Smooth muscle cell (in vitro differentiated cells): ENCODE results near the gene SPSB4. TPM values are rescaled to one million over a fixed set of nuclear protein-coding genes. Genes with fewer than 3 reads are reported as not detected.
A peak's percentile ranks its signal among the peaks of the same experiment; 100 is the strongest.
"Not testable (repeated sequence)": the region's sequence is repeated elsewhere in the genome, so short reads cannot be mapped to it uniquely, and the experiment has no call there.

Experiments used
- DNase-seq: peaks from one replicate; lab custom pipeline; 2025; ENCODE audit not compliant: unreplicated experiment; lab: John Stamatoyannopoulos, UW
- H2AFZ ChIP-seq: fragments of 200-600 bp; sonication (generic); 2 replicates; pipeline ENCODE4 v1.6.0; 2016; ENCODE audit warnings: antibody characterized with exemption, low read depth, mild to moderate bottlenecking
- H3F3A ChIP-seq: fragments of 200-600 bp; sonication (generic); 2 replicates; pipeline ENCODE4 v1.6.0; 2017; ENCODE audit warnings: antibody characterized with exemption, low read depth
- H3K27ac ChIP-seq: fragments of 200-600 bp; sonication (generic); 2 replicates; pipeline ENCODE4 v1.5.1; 2016; ENCODE audit warnings: low read depth, mild to moderate bottlenecking
- H3K27me3 ChIP-seq: fragments of 200-600 bp; sonication (generic); 2 replicates; pipeline ENCODE4 v1.6.1; 2016; ENCODE audit warnings: low read depth, mild to moderate bottlenecking
- H3K36me3 ChIP-seq: fragments of 200-600 bp; sonication (generic); 2 replicates; pipeline ENCODE4 v1.5.1; 2016; ENCODE audit warnings: low read depth
- H3K4me1 ChIP-seq: fragments of 200-600 bp; sonication (generic); 2 replicates; pipeline ENCODE4 v1.5.1; 2016; ENCODE audit warnings: low read depth
- H3K4me2 ChIP-seq: fragments of 200-600 bp; sonication (generic); 2 replicates; pipeline ENCODE4 v1.6.0; 2016; ENCODE audit warnings: mild to moderate bottlenecking
- H3K4me3 ChIP-seq: fragments of 200-600 bp; sonication (generic); 2 replicates; pipeline ENCODE4 v1.5.1; 2016; ENCODE audit warnings: mild to moderate bottlenecking
- H3K79me2 ChIP-seq: fragments of 200-600 bp; sonication (generic); 2 replicates; pipeline ENCODE4 v1.6.0; 2016; ENCODE audit warnings: low read depth, mild to moderate bottlenecking
- H3K9ac ChIP-seq: fragments of 200-600 bp; sonication (generic); 2 replicates; pipeline ENCODE4 v1.6.0; 2016; ENCODE audit warnings: low read depth
- H3K9me3 ChIP-seq: fragments of 200-600 bp; sonication (generic); replicated peaks from 2 replicates; pipeline ENCODE4 v1.5.1; 2016; ENCODE audit warnings: low read depth
- H4K20me1 ChIP-seq: fragments of 200-600 bp; sonication (generic); 2 replicates; pipeline ENCODE4 v1.6.0; 2016; ENCODE audit warnings: low read depth
- WGBS: methylation state at CpG from one replicate; pipeline ENCODE4 v1.1.7; 2016; ENCODE audit warnings: low lambda C conversion rate; 5-methylcytosine and 5-hydroxymethylcytosine counted together
- polyA plus RNA-seq: library from polyadenylated mRNA; unstranded; fragments of >200 nt; fragmentation: Nextera tagmentation; extraction: Ambion mirVana; gene quantifications from 2 replicates; pipeline ENCODE4 v1.2.1, GENCODE V29; 2016
- total RNA-seq: library from RNA; depleted of rRNA; stranded (reverse); fragments of >200 nt; gene quantifications from 2 replicates; pipeline ENCODE4 v1.2.3, GENCODE V29; 2014
- TF ChIP-seq, protein P1 (sequence below): fragments of 200-600 bp; sonication (generic); IDR thresholded peaks from 2 replicates; pipeline ENCODE4 v1.5.1; 2017; ENCODE audit warnings: borderline replicate concordance, mild to moderate bottlenecking, antibody characterized with exemption; ENCODE audit not compliant: insufficient read depth, poor library complexity, severe bottlenecking

Gene SPSB4
- total and polyA plus RNA-seq, 2 experiments from 2014 or later, result 1.8 to 3.9 TPM

- H3K27ac ChIP-seq, result no peak overlapping the region
- WGBS, result 18% methylated on average over 13 of the region's 13 CpGs
- TF ChIP-seq, protein P1, sequence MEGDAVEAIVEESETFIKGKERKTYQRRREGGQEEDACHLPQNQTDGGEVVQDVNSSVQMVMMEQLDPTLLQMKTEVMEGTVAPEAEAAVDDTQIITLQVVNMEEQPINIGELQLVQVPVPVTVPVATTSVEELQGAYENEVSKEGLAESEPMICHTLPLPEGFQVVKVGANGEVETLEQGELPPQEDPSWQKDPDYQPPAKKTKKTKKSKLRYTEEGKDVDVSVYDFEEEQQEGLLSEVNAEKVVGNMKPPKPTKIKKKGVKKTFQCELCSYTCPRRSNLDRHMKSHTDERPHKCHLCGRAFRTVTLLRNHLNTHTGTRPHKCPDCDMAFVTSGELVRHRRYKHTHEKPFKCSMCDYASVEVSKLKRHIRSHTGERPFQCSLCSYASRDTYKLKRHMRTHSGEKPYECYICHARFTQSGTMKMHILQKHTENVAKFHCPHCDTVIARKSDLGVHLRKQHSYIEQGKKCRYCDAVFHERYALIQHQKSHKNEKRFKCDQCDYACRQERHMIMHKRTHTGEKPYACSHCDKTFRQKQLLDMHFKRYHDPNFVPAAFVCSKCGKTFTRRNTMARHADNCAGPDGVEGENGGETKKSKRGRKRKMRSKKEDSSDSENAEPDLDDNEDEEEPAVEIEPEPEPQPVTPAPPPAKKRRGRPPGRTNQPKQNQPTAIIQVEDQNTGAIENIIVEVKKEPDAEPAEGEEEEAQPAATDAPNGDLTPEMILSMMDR, result peak; percentile 83
- H3K4me3 ChIP-seq, result no peak overlapping the region
- H3K4me1 ChIP-seq, result no peaks in the 10 kb centered on the region
- H3K4me2 ChIP-seq, result no peak overlapping the region
- peak; percentile 43 for DNase-seq
- no peaks in the 10 kb centered on the region for H3F3A ChIP-seq
- no peaks in the 10 kb centered on the region for H3K9me3 ChIP-seq
- H3K36me3 ChIP-seq, result no peaks in the 10 kb centered on the region
- H3K27me3 ChIP-seq, result no peaks in the 10 kb centered on the region
- H2AFZ ChIP-seq, result no peak overlapping the region
- H3K79me2 ChIP-seq, result no peaks in the 10 kb centered on the region
- no peak overlapping the region for H3K9ac ChIP-seq
- no peaks in the 10 kb centered on the region for H4K20me1 ChIP-seq
These were observed 39.7 kb upstream of the SPSB4 start for GRCh38 chr3:141011232-141011996.

DNA sequence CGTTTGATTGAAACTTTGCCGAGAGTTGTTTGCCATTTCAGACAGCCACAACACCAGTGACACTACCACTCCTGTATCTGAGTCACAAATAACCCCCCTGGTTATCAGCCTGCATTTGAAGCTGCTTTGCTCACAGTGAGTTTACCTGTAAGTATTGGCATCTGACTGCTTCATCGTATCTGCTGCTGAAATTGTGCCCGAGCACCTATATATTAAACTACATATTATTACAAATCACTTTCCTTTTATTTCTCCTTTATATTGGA lies 39.2 kb upstream of the SPSB4 start:
- no peak overlapping the region for H3K27ac ChIP-seq
- H4K20me1 ChIP-seq, result no peaks in the 10 kb centered on the region
- no peaks in the 10 kb centered on the region for H3K36me3 ChIP-seq
- H2AFZ ChIP-seq, result no peak overlapping the region
- no peak for DNase-seq
- TF ChIP-seq, protein P1, result no peak
- no peaks in the 10 kb centered on the region for H3K4me1 ChIP-seq
- H3K27me3 ChIP-seq, result no peaks in the 10 kb centered on the region
- no peak overlapping the region for H3K4me2 ChIP-seq
- 73% methylated on average over 4 of the region's 4 CpGs for WGBS
- H3K79me2 ChIP-seq, result no peaks in the 10 kb centered on the region
- no peak overlapping the region for H3K9ac ChIP-seq
- H3K9me3 ChIP-seq, result no peaks in the 10 kb centered on the region
- no peak overlapping the region for H3K4me3 ChIP-seq
- no peaks in the 10 kb centered on the region for H3F3A ChIP-seq

DNA sequence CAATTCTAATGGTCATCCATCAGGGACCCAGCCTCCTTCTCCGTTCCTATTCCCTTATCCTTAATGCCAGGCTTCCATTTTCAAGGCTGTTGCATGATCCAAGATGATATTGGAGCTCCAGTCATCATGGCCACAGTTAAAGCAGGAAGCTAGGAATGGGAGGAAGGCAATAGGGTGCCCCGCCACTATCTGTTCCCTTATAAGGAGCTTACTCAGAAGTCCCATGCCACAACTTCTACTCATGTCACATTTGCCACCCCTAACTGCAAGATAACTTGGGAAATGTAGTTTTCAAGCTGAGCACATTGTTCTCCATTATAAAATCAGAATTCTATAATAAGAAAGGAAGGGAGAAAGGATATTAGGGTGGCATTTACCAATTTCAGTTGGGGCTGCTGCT lies 38.6 kb upstream of the SPSB4 start:
- DNase-seq, result no peak
- Histone ChIP-seq H2AFZ (no peak overlapping the region), H4K20me1 (no peaks in the 10 kb centered on the region), H3K27me3 (no peaks in the 10 kb centered on the region), H3K9me3 (no peaks in the 10 kb centered on the region), H3K9ac (no peak overlapping the region), H3K4me3 (no peak overlapping the region), H3K36me3 (no peaks in the 10 kb centered on the region), H3F3A (no peaks in the 10 kb centered on the region), H3K4me2 (no peak overlapping the region), H3K4me1 (no peaks in the 10 kb centered on the region), H3K27ac (no peak overlapping the region), H3K79me2 (no peaks in the 10 kb centered on the region)
- 91% methylated on average over 2 of the region's 2 CpGs for WGBS
- TF ChIP-seq, protein P1, result no peak

GRCh38 chr3:141015481-141015880 lies 35.7 kb upstream of the SPSB4 start:
- Histone ChIP-seq H2AFZ (no peak overlapping the region), H3K36me3 (no peaks in the 10 kb centered on the region), H4K20me1 (no peaks in the 10 kb centered on the region), H3K4me1 (no peaks in the 10 kb centered on the region), H3K27ac (no peak overlapping the region), H3F3A (no peaks in the 10 kb centered on the region), H3K79me2 (no peaks in the 10 kb centered on the region), H3K9me3 (no peaks in the 10 kb centered on the region), H3K4me3 (no peak overlapping the region), H3K9ac (no peak overlapping the region), H3K27me3 (no peaks in the 10 kb centered on the region), H3K4me2 (no peak overlapping the region)
- TF ChIP-seq, protein P1, result no peak
- DNase-seq, result no peak
- 91% methylated on average over 3 of the region's 3 CpGs for WGBS

GRCh38 chr3:141017366-141018322 lies 33.5 kb upstream of the SPSB4 start:
- H3K9ac ChIP-seq, H2AFZ ChIP-seq, H3F3A ChIP-seq, H3K4me1 ChIP-seq, H4K20me1 ChIP-seq, H3K79me2 ChIP-seq, DNase-seq, H3K4me2 ChIP-seq, H3K4me3 ChIP-seq, H3K9me3 ChIP-seq, H3K36me3 ChIP-seq, H3K27ac ChIP-seq, H3K27me3 ChIP-seq: not testable (repeated sequence)
- 83% methylated on average over 23 of the region's 23 CpGs for WGBS
